GM18505 (cell line): Measurements from ENCODE around the gene P3H2.
"Not testable (repeated sequence)": the region's sequence is repeated elsewhere in the genome, so short reads cannot be mapped to it uniquely, and the experiment has no call there.

Experiments
- ATAC-seq: cut with Tn5 transposase; IDR thresholded peaks from one replicate; pipeline ENCODE4 v1.9.1; 2021; ENCODE audit not compliant: unreplicated experiment
- POLR2A ChIP-seq: IDR thresholded peaks from 4 replicates; pipeline ENCODE4 v1.6.1; 2011; ENCODE audit warnings: borderline replicate concordance; ENCODE audit not compliant: insufficient read depth, insufficient read length; ENCODE audit errors: extremely low read depth

Gene P3H2, protein sequence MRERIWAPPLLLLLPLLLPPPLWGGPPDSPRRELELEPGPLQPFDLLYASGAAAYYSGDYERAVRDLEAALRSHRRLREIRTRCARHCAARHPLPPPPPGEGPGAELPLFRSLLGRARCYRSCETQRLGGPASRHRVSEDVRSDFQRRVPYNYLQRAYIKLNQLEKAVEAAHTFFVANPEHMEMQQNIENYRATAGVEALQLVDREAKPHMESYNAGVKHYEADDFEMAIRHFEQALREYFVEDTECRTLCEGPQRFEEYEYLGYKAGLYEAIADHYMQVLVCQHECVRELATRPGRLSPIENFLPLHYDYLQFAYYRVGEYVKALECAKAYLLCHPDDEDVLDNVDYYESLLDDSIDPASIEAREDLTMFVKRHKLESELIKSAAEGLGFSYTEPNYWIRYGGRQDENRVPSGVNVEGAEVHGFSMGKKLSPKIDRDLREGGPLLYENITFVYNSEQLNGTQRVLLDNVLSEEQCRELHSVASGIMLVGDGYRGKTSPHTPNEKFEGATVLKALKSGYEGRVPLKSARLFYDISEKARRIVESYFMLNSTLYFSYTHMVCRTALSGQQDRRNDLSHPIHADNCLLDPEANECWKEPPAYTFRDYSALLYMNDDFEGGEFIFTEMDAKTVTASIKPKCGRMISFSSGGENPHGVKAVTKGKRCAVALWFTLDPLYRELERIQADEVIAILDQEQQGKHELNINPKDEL

DNA sequence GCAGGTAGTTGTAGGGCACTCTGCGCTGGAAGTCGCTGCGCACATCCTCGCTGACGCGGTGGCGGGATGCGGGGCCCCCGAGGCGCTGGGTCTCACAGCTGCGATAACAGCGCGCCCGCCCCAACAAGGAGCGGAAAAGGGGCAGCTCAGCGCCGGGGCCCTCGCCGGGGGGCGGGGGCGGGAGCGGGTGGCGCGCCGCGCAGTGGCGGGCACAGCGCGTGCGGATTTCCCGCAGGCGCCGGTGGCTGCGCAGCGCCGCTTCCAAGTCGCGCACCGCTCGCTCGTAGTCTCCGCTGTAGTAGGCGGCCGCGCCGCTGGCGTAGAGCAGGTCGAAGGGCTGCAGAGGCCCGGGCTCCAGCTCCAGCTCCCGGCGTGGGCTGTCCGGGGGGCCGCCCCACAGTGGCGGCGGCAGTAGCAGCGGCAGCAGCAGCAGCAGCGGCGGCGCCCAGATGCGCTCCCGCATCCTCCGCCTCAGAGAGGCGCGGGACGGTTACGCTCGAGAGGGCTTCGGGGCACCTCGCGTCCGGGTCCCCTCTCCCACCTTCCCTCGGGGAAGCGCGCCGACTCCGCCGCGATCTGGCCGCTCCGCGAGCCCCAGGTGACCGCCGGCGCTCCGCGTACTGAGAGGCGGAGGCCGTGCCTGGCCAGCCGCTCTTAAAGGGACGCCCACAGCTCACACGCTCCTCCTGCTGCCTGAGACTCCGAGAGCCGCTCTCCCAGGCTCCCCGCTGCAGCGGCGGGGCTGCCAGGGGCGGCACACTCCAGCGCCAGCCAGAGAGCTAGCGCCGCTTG lies at the start of gene P3H2:
P3H2 (minus strand) TSS at position 629 of the 792 bp plus-strand sequence; CDS start at position 463, 166 bp downstream.
- ATAC-seq, result peak; percentile 84

DNA sequence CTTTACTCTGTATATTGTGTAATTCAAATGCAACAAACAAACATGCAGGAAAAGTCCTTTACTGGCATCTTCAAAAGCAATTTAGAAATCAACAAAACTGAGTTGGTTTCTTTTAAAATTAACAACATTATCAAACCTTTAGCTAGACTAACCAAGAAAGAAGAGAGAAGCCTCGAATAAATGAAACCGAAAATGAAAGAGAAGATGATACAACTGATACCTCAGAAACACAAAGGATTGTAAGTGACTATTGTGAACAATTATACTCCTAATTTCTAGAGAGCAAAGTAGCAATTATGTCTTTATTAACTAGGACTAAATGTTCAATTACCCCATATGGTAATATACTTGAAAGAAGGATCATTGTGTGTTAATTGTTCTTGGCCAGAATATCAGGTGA lies 49.2 kb upstream of the P3H2 start:
- TF ChIP-seq POLR2A, result no peak
- no peak for ATAC-seq

More for the DNA sequence above, at the start of gene P3H2:
- TF ChIP-seq POLR2A, result peak; percentile 86

DNA sequence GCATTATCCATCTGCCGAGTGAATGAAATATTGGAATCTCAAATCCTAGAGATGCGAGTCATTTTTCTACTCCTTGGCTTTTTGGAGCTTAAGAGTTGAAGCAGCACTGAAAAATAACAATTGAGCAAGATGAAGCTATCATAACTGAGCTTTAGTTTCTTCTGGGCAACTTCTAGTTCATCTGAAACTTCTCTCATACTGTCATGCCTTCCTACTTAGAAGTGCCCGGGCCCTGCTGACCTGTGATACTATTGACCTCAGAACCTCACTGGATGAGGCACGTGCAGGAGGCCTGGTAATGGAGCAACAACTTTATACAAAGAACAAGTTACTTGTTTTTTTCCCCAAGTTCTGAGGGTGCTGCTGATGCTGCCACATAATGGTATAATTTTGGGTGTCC lies 48.5 kb upstream of the P3H2 start:
- TF ChIP-seq POLR2A, result no peak
- ATAC-seq, result no peak

DNA sequence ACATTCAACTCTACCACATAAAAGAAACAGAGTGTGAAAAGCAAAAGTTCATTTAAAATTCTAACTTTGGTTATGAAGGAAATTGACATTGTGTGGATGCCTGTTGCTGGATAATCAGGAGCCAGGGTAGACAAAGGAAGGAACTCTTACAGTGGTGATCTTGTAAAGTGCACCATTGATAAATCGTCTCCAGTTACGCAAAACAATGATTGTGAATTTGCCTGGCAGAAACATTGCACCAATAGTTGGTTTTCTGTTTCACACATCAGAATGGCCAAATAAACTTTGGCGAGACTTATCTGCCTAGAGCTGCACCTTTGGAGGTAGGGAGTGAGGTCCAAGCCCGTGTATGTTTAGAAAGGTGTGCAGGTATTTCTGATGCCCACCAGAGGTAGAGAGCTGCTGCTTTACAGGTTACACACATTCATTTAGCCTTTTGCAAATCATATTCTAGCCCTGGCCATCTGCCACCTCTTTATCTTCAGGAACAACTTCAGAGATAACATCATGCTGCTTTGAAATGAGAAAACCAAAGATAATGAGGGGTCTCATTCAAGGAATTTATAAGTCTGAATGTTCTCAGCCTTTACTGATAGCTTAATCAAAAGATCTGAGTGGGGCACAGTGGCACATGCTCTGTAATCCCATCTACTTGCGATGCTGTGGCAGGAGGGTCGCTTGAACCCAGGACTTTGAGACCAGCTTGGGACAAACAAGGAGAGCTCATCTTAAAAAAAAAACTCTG lies 47.4 kb upstream of the P3H2 start:
- TF ChIP-seq POLR2A, result no peak
- no peak for ATAC-seq

DNA sequence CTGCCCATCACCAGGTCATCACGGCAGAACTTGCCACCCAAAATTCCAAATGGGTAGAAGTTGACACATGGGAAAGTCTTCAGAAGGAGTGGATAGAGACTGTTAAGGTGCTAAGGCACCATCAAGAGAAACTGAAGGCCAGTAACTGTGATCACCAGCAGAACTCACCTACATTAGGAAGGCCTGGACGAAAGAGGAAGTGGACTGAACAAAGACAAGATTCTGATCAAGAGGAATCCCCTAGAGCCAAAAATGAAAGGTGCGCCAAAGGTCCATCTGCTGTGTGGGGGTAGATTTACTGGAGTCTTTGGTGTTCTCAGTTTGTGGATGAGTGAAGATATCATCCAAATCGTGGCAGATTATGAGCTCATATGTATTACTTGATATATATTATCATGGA lies 46.3 kb upstream of the P3H2 start:
- TF ChIP-seq POLR2A, result no peak
- ATAC-seq, result no peak

DNA sequence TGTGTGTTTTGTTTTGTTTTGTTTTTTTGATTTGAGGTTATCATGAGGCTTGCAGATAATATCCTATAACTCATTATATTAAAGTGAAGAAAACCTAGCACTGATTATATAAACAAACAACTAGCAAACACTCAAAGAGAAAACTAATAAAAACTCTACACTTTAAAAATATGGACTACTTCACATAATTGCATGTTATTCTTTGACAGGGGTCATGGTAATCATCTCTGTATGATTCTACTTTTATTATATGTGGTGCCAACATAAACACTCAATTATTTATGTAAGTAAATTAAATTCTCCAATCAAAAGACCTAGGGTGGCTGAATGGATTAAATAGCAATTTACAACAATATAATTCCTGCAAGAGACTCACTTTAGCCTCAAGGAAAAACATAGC lies 44.6 kb upstream of the P3H2 start:
- ATAC-seq, result no peak
- TF ChIP-seq POLR2A, result no peak

DNA sequence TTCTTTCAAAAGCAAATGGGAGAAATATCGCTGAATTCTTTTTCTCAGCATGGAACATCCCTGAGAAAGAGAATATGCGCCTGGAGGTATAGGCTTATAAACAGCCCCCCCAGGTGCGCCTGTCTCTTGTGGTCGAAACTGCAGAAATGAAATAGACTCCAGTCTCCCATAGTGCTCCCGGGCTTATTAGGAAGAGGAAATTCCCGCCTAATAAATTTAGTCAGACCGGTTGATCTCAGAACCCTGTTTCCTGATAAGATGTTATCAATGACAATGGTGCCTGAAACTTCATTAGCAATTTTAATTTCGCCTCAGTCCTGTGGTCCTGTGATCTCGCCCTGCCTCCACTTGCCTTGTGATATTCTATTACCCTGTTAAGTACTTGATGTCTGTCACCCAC lies 41.3 kb upstream of the P3H2 start:
- not testable (repeated sequence) for ATAC-seq

DNA sequence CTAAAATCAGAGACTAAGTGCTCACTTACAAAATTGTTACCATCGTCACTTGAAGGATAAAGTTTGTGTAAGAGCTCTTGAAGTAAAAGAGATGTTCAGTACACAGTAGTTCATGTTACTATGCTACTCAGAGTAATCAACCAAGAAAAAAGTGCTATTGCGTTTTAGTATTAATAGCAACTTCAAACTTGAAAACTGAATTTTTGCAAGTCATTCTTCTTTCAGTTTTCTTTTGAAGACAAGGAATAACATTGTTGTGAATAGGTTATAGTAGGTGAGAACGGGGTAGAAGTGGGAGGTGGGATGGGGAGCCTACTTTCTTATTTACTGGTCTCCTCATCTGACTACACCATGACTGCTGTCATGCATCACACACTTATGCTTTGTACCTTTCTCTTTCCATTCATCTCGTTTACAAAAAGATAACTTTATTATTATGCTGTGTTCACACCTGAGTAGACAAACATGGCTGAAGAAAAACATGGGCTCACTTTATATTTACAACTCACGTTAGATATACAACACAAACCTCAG lies 39.3 kb upstream of the P3H2 start:
- TF ChIP-seq POLR2A, result no peak
- no peak for ATAC-seq

DNA sequence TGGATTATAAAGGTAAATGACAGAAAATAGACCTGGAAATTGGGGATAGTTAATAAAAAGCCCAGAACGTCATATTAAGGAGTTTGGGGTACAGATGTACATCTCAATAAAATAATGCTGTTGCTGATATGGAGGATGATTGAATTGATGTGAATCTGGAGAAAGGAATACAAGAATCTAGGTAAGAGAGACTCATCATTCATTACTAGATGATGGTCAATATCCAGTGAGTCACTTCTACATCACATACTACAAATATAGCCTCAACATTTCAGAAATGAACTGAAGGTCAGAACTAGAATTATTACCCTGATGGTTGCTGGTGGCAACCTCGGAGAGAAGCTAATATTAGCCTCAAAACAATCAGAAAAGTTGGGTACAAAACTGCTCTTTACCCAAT lies 37.6 kb upstream of the P3H2 start:
- ATAC-seq, result no peak
- no peak for TF ChIP-seq POLR2A

DNA sequence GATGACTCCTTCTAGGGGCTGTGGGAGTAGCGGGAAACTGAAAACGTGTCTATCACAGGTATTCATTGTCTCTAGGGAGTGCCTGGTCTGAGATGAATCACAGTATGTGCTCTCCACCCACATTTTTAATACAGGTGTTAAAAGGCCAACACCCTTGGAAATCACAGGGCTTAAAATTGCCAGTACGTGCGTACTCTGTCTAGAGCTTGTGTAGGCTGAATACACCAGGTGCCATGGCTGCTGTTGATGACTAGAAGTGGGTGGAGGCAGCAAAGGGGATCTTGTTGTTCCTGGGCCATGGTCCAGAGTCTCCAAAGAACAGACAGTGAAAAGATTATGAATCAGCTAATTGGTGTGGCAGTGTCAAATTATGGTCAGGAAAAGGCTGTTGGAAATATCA lies 35.1 kb upstream of the P3H2 start:
- no peak for ATAC-seq
- no peak for TF ChIP-seq POLR2A

DNA sequence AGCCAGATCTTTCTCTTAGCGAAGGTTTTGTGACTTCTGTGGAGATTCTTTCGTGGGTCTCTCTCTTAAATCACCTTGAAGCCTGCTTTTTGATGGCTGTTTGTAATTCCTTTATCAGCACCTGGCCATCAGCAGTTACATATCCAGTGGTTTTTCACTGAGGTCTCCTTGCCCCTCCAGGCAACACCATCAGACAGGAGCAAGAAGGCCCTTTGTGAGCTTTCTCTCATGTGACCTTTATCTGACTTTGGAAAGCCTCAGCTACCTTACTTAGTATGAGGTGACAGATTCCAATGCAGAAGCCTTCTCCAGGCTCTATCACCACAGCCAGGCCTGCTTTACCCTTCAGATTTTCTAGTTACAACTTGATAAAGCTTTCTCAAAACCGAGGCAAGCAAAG lies 30.0 kb upstream of the P3H2 start:
- ATAC-seq, result no peak
- TF ChIP-seq POLR2A, result no peak

DNA sequence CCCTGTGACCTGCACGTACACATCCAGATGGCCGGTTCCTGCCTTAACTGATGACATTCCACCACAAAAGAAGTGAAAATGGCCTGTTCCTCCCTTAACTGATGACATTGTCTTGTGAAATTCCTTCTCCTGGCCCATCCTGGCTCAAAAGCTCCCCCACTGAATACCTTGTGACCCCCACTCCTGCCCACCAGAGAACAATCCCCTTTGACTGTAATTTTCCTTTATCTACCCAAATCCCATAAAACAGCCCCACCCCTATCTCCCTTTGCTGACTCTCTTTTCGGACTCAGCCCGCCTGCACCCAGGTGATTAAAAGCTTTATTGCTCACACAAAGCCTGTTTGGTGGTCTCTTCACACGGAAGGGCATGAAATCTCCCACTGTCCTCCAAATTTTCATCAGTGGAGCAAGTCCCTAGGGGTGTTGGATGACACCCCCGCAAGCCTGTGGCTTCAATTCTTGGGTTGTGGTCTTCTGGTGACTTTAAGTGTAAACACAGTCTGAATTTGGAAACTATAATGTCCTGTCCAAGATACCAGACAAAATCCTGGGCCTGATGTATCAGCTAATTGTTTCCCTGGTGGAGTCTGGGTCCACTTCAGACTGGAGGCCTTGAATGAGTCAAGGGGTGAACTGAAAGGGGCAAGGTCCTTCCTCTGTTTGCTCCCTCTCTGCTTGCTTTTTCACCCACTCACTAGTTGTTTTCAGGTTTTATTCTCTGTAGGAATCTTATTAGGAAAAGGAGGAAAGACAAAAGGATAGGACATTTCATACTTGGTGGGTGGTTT lies 29.3 kb upstream of the P3H2 start:
- ATAC-seq, result not testable (repeated sequence)

DNA sequence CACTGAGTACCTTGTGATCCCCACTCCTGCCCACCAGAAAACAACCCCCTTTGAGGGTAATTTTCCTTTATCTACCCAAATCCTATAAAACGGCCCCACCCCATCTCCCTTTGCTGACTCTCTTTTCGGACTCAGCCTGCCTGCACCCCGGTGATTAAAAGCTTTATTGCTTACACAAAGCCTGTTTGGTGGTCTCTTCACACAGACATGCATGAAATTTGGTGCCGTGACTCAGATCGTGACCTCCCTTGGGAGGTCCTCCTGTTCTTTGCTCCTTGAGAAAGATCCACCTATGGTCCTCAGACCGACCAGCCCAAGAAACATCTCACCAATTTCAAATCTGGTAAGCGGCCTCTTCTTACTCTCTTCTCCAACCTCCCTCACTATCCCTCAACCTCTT lies 24.1 kb upstream of the P3H2 start:
- ATAC-seq, result not testable (repeated sequence)
